Measurements from ENCODE around the gene GAMT.
"Not testable (repeated sequence)": the region's sequence is repeated elsewhere in the genome, so short reads cannot be mapped to it uniquely, and the experiment has no call there.

The GAMT gene

DNA sequence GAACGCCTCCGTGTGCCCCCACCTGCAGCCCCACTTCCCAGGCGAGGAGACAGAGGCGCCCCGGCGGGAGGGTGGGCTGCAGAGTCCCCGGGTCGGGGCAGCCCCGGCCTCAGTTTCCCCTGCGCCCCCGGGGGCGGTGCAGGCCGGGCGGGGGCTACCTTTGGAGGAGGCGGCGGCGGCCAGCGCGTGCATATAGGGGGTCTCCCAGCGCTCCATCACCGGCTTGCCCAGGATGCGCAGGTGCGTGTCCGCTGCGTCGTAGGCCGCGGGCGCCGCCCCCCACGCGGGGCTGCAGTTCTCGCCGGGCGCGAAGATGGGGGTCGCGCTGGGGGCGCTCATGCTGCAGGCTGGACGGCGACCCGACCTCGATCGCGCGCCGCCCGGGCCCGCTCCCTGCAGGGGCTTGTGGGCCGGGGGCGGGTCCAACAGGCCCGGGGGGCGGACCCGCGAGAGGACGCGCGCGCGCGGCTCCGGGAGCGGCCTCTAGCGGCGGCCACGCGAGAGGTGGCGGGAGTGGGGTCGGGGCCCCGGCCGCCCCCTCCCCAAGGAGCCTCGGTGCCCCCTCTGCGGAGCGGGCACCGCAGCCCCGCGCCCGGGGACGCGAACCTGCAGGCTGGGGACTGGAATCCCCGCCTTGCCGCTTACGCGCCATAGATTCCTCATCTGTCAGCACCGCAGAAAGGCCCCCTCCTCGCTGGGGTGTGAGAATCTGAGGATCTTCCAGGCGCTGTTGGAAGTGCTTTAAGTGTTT, at the start of gene GAMT:
TSS of gene GAMT (minus strand) at position 405 of the 751 bp plus-strand sequence. CDS start at position 339, 66 bp downstream.
- peak; percentile 66 for DNase-seq

DNA sequence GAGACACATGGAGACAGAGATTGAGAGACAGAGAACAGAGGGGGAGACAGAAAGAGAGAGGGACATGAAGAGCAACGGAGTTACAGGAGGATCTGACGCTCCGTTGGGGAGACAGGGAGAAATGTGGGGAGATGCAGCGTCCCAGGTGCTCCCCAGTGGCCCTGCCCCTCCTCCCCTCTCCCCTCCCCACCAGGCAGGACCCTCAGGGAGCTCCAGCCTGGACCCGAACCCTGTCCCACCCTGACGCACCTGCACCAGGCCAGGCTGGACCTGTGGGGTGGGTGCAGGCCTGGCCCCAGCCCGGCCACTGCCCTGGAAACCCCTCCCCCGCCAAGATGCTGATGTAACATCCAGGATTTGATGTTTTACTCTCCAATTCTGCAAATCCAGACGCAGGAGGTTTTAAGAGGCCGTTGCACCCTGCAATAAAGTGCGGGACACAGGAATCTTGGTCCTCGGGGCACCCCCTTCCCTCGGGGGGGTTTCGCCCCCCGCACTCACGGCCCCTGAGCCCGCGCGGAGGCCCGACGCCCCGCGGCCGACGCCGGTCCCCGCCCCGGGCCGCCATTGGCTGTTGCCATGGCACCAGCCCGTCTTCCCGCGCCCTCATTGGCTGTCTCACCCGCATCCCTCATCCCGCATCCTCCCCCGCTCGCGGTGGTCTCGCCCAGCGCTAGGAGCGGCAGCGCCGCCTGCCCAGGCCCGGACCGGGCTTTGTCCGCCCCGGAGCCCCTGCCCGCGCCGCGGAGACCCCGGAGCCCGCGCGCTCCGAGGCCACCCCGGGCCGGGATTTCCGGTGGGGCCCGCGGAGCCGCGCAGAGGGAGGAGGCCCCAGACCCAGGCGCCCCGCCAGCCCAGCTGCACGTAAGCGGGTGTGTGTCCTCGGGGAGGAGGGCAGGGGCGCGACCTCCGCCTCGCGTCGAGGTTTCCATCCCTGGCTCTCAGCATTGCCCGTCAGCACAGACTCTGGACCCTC, 48.4 kb upstream of the GAMT start, which contains the start of gene APC2:
TSS of gene APC2 (plus strand) at position 655 of the 976 bp plus-strand sequence. CDS start 2,881 bp downstream, outside the sequence.
- no peak for DNase-seq

DNA sequence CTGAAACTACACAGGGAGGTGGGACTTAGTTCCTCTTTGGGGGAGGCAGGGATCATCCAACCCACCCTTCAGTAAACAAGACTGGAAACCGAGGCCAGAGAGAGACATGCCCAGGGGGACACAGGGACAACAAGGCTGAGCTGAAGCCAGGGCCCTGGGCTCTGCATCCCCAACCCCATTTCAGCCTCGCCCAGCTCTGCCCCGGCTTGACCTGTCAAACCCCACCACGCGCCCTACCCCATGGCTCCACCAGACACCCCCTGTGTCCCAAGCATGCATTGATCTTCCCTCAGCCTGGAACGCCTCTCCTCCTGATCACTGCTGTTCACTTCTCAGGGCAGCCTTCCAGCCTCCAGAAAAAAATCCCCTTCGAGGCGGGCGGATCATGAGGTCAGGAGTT, 46.6 kb upstream of the GAMT start:
- no peak for DNase-seq

DNA sequence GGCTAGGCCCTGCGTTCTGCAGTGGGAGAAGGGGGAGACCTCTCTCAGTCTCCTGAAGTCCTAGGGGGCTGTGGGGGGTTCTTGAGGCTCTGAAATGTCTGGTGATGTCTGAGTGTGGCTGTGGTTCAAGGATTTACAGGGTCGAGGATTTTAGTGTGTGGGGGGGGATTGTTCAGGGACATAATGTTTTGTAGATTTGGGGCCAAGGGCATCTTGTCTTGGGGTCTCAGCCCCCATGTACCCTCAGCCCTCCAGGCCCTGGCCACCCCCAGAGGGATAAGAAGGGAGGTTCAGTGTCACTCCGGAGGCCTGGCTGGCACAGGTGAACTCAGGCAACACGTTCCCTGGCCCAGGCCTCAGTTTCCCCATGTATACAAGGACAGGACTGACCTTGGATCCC, 46.2 kb upstream of the GAMT start:
- DNase-seq = no peak

DNA sequence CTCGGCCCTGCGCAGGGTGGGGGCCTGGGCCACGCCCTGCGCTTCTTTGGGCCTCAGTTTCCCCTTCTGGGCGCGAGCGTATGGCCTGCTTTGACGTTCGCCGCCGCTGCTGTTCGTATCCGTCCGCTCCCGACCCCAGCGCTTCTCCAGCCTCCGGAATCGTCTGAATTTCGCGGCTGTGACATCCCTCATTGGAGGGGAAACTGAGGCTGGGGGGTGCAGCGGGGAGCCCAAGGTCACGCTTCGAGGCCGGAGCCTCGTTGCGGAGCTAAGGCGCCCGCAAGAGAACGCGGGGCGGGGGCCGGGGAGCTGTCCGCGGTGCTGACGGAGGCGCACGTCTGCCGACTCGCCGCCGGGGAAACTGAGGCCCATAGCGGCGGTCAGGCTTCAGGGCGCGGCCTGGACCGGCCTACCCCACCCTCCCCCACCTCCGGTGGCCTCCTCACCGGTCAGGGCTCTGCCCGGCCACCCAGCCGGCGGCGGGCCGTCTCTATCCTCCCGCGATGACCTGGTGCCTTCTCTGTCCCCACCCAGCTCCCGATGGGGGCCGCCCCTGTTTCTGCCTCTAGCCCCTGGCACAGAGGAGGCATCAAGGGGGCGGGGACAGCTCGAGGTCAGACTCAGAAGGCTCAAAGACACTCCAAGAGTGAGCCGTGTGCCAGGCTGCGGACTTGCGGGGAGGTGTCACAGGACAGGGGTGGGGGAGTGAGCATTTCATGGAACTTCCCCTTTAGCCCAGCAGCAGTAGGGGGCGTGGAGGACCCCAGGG, 45.6 kb upstream of the GAMT start:
- no peak for DNase-seq

DNA sequence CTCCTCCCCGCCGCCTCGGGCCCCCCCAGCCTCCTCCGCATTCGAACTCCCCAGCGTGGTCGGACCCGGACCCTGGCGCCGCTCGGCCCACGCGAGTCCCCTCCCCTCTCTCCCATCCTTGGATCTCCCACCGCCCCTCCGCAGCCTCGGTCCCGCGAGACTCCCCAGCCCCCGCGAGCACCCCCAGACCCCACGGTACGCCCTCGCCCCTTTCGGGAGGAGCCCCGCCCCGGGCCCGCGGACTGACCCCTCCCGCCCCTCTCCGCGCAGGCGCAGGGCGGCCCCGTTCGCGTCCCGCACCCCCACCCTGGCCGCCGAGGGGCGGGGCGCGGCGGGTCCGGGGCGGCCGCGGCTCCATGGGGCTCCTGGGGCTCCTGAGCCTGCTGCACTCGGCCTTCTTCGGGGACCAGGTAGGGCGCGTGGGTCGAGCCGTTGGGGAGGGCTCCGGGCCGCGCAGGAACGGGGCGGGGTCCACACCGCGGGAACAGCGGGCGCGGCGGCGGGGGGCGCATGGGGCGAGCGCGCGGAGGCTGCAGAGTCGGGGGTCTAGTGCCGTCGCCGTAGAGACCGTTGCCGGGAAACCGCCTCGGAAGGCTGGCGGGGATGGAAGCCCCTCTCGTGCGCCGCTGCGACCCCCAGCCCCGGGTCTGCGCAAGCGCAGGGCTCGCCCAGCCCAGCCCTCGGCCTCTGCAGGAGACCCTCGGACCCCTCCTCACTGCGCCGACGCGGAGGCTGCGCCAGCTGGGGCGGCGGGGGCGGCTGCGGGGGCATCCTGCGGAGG, 44.8 kb upstream of the GAMT start:
- DNase-seq = no peak

DNA sequence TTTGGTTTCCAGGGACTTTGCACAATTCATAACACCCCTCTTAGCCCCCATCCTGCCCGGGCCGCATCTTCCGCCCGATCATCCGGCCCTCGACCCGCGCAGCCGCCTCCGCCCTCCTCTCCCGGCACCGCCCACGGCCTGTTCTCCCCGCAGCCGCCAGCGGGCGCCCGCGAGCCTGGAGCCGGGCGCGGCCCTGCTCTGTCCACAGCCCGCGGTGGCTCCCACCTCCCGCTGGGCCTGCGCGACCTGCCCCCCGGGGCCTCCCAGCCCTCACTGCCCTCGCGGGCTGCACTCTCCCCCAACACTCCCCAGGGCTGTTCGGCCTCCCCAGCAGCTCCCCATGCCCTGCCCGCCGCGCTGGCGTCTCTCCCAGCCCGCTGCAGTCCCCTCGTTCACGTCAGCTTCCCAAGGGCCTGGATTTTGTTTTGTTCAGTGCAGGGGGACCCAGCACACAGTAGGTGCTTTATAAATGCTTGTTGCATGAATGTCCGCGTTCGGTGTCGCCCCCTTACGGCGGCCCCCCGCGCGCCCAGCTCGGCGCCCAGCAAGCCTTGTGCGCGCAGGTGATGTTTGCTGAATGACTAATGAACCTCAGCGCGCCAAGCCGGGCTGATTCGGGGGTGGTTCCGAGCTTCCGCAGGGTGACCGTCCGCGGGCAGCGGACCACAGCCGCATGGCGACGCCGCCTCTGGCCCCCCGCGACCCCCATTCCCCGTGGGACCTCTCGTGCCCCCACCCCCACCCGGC, 44.0 kb upstream of the GAMT start:
- peak; percentile 78 for DNase-seq

DNA sequence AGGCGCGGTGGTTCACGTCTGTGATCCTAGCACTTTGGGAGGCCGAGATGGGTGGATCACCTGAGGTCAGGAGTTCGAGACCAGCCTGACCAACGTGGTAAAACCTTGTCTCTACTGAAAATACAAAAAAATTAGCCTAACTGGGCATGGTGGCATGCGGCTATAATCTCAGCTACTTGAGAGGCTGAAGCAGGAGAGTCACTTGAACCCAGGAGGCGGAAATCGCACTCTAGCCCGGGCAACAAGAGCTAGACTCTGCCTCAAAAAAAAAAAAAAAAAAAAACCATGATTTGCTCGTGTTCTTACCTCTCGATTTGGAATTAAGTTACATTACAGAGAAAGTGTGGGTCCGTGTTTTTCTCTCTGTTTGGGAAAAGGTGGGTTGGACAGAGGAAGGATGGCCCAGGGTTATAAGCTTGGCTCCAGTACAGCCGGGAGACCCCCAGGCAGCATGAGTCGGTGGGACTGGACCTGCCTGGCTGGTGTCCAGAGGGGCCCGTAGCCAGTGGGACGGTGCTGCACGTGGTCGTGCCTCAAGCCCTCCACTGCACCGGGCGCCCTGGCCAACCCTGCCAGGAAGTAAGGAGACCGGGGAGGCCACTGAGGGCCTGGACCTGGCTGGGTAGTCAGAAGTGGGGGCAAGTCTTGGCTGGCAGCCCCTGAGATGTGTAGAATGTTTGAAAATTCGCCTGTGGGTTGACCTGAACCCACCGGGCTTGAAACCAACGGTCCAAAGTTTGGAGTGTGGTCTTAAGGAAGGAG, 40.5 kb upstream of the GAMT start:
- DNase-seq = no peak

DNA sequence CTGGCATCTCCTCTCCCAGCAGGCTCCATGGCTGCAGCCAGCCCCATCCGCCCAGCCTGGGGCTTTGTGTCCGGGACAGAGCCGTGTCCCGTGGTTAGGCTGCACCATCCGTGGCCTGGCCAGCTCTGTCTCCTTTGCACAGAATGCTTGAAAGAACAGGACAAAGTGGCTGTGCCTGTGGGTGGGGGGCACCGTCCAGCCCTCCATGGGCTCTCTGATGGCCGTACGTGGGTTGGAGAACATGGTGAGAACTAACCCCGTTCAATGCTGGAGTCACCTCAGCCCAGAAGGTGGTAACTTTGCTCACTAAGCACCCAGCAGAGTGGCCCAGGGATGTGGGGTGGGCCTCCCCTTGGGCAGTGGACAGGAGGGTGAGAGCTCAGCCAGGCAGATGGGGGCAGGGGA, 39.7 kb upstream of the GAMT start:
- no peak for DNase-seq

DNA sequence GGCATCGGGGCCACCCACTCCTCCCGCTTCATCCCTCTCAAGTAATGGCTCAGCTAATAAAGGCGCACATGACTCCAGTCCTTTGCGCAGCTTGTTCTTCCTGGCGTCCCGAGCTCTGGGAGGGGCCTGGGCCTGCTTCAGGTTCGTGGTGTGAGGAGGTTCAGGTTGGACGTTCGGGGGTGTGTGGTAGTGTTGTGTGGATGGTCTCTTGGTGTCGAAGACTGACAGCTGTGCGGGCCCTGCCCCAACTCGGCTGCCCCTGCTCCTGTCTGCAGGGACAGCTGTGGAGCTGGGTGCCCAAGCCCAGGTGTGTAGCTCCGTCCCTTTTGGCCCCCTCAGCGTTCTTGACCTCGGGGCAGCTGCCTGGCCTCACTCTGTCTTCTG, 39.1 kb upstream of the GAMT start:
- DNase-seq = no peak

DNA sequence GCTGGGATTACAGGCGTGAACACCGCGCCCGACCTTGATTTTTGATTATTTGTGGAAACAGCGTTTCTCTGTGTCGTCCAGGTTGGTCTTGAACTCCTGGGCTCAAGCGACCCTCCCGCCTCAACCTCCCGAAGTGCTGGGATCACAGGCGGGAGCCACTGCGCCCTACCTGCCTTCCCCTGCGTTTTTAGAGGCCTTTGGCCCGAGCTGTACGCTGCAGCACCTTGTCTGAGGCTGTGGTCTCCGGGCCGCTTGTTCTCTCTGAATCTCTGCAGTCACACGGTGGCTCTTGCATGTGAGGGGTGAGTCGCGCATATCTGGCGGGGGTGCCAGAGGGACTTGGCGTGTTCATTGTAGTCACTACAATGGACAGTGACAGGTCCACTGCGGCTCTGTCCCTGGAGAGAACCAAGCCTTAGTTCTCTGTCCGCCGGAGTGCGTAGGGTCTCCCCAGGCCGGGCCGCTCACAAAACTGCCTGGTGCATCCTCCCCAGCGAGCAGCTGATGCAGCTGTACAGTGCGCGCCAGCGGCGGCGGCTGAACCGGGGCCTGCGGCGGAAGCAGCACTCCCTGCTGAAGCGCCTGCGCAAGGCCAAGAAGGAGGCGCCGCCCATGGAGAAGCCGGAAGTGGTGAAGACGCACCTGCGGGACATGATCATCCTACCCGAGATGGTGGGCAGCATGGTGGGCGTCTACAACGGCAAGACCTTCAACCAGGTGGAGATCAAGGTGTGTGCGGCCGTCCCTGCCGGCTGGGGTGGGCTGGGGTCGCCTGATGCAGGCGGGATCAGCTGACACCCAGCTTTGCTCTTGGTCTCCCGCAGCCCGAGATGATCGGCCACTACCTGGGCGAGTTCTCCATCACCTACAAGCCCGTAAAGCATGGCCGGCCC, 38.4 kb upstream of the GAMT start:
- not testable (repeated sequence) for DNase-seq

DNA sequence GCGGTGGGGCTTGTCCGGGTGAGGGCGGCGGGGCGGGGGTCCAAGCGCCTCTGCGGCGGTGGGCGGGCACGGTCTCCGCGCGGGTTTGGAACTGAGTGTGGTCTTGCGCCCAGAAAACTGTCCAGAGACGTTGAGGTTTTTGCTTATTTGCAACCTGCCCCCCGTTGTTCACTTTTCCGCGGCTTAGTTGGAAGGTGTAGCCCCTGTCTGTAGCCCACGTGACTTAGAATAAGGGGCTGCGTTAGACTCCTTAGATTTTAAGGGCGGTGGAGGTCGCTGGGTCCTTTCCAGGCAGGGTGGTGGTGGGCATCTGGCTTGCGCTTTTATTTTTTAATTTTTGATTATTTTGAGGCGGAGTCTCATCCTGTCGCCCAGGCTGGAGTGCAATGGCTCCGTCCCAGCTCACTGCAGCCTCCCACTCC, 37.6 kb upstream of the GAMT start:
- no peak for DNase-seq

DNA sequence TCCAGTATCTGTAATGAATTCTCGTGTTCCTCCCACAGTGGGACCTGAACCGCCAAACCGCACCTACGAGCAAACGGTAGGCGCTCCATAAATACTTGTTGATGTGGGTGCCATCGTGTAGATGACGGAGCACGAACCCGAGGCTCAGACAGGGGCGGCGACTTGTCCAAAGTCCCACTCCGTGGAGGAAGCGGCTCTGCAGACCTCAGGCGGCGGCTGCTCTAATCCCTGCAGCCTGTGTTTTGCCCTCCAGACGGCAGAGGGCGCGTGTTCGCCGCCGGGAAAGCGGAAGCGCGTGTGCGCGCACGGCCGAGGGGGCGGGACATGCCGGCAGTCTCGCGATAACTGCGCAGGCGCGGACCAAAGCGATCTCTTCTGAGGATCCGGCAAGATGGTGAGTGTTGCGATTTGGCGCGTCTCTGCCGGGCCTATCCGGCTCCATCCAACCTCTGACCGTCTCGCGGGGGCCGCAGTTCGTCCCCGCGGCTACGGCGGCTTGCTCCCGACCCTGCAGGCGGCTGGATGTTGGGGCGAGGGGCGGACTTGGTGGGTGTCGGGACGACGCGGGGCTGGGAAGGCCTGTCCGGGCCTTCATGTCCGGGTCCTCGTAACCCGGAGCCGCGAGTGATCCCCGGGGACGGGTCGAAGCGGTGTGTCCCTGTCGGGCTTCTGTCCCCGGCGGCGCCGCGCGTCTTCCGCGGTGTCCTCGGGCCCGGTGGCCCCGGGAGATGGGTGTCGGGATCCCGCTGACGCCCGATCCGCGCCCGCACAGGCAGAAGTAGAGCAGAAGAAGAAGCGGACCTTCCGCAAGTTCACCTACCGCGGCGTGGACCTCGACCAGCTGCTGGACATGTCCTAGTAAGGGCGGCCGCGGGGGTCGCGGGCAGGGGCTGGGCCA, 36.9 kb upstream of the GAMT start, which contains the start of gene RPS15:
TSS of gene RPS15 (plus strand) at position 362 of the 898 bp plus-strand sequence. CDS start at position 392, 30 bp downstream.
- peak; percentile 96 for DNase-seq

DNA sequence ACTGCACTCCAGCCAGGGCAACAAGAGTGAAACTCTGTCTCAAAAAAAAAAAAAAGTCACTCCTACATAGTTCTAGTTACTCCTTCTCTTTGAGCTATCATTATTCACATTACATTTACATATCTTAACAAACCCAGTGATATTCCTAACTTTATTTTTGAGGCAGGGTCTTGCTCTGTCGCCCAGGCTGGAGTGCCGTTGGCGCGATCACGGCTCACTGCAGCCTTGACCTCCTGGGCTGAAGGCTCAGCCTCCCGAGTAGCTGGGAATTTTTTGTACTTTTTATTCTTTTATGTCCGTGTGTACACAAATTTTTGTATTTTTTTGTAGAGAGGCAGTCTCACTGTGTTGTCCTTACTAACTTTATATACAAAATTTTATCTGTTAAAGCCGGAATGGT, 36.3 kb upstream of the GAMT start:
- DNase-seq = no peak

DNA sequence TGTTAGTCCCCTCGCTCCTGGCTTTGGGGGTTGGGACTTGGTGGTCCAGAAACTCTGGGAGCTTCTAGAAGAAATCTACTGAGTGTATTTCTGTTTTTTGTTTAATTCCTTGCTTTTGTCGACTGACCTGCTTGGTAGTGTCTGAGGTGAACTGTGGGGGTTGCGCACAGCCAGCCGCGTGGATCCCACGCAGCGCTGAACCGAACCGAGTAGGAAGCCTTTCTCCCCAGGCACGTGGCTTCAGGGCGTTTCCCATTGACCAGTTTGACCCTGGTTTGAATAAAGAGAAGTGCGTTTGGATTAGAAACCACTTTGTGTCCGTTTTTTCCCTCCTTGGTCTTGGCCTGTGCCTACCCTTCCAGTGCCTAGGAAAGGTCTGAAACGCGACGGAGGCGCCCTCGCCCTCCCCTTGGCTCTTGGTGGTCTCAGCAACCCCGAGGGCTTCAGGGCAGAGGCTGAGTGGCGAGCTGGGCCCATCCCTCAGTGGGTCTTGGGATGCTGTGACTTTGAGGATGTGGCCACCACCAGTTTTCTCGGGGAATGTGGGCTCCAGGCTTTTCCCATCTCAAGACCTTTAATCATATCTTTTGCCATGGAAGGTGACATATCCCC, 34.1 kb upstream of the GAMT start:
- DNase-seq = no peak

DNA sequence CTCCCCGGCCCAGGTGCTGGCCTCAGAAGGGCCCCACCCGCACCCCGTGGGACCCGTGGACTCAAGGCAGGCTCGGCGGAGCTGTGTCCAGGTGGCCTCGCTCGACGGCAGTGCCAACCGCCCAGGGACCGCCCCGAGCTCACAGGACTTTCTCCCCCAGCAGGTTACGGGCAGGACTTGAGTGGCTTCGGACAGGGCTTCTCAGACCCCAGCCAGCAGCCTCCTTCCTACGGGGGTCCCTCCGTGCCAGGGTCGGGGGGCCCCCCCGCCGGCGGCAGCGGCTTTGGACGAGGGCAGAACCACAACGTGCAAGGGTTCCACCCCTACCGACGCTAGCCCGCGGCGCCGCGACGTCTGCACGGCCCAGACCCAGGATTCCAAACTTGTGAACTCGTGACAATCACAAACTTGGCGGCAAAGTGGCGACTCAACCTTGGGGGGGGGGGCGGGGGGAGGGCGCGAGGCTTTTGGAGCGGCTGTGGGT, 33.3 kb upstream of the GAMT start:
- no peak for DNase-seq

DNA sequence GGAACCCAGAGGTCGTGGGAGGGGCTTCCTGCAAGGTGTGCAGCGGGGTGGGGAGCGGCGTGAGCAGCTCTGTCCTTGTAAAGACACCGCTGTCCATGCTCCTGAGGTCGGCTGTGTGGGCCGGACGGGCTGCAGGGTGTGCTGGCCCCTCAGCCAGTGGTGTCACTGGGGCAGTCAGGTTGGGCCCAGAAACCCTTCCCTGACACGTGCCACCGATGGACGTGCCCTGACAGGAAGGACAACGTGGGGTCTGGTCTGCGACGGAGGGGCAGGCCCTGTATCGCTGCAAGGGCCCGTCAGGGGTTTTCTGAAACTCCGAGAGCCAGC, 32.7 kb upstream of the GAMT start:
- DNase-seq = no peak

Measured in activated CD8-positive, alpha-beta memory T cell treated with anti-CD3 and anti-CD28 coated beads, Interleukin-2, amount 50 U/mL, for 4 hours (primary cell).